Panc1 (cell line): ENCODE measurements around the gene MYO18A. TPM values are rescaled to one million over a fixed set of nuclear protein-coding genes. Genes with fewer than 3 reads are reported as not detected.

Experiments used
- ATAC-seq: fragments of 200-7000 bp; cut with Tn5 transposase; 2 replicates; pipeline ENCODE4 v1.9.1; 2020; ENCODE audit warnings: mild to moderate bottlenecking, moderate library complexity
- BruUV-seq: library from RNA; stranded (reverse); fragments of 400-500 nt; replicated peaks from 2 replicates; lab custom pipeline; 2021; lab: Mats Ljungman, UMichigan
- CTCF ChIA-PET: fragments of 300-600 bp; sonication (Branson Sonifier 250); formaldehyde crosslinking; loops from one replicate; lab custom pipeline; 2022; ENCODE audit warnings: antibody characterized with exemption; lab: Charles Lee
- POLR2A ChIA-PET: fragments of 300-600 bp; sonication (Branson Sonifier 250); formaldehyde crosslinking; loops from one replicate; lab custom pipeline; 2022; ENCODE audit warnings: antibody characterized with exemption; lab: Charles Lee
- DNase-seq: peaks from one replicate; pipeline ENCODE4 v3.0.0-alpha.2; 2010; ENCODE audit warnings: low read depth, low spot score
- H3K27ac ChIP-seq: 2 replicates; pipeline ENCODE4 v1.5.1; 2011; ENCODE audit warnings: mild to moderate bottlenecking, low read length, inconsistent platforms
- H3K27me3 ChIP-seq: fragments of 200-500 bp; sonication (Bioruptor generic); 2 replicates; pipeline ENCODE4 v1.6.0; 2014; ENCODE audit warnings: low read length, inconsistent platforms; ENCODE audit not compliant: control insufficient read depth, insufficient read depth
- H3K36me3 ChIP-seq: fragments of 200-500 bp; sonication (Bioruptor generic); 2 replicates; pipeline ENCODE4 v1.5.1; 2014; ENCODE audit warnings: inconsistent platforms, mild to moderate bottlenecking, low read length, moderate library complexity; ENCODE audit not compliant: control insufficient read depth, insufficient read depth
- H3K4me1 ChIP-seq: 2 replicates; pipeline ENCODE4 v1.5.1; 2011; ENCODE audit warnings: inconsistent platforms, mild to moderate bottlenecking, low read length, moderate library complexity; ENCODE audit not compliant: control insufficient read depth, insufficient read depth
- H3K4me3 ChIP-seq, 2 experiments: 2 replicates each; pipeline ENCODE4 v1.5.1; 2011 to 2012; ENCODE audit warnings: low read depth in 2 of 2, low read length in 2 of 2, mild to moderate bottlenecking in 2 of 2, inconsistent platforms in 1 of 2, moderate library complexity in 1 of 2
- H3K9me3 ChIP-seq: fragments of 200-500 bp; sonication (Bioruptor generic); 2 replicates; pipeline ENCODE4 v1.5.1; 2014; ENCODE audit warnings: low read depth, mild to moderate bottlenecking, inconsistent platforms, low read length, moderate library complexity; ENCODE audit not compliant: control insufficient read depth, insufficient read depth
- POLR2AphosphoS5 ChIP-seq: IDR thresholded peaks from 2 replicates; pipeline ENCODE4 v1.6.1; 2012; ENCODE audit warnings: mild to moderate bottlenecking, low read depth, low read length, moderate library complexity
- SIN3A ChIP-seq: IDR thresholded peaks from 2 replicates; pipeline ENCODE4 v1.6.1; 2012; ENCODE audit warnings: low read depth, mild to moderate bottlenecking, low read length, moderate library complexity, borderline replicate concordance; ENCODE audit not compliant: insufficient read depth
- TCF7L2 ChIP-seq: IDR thresholded peaks from 2 replicates; pipeline ENCODE4 v1.6.1; 2011; ENCODE audit warnings: mild to moderate bottlenecking, low read depth, low read length, inconsistent platforms
- in situ Hi-C: cut with HindIII; loops from 2 replicates; pipeline ENCODE4 v1.10.0; 2016; ENCODE audit warnings: low sequenced_read_pairs, low pct_unique_long_range_greater_than_20kb
- intact Hi-C: fragments of 100-400 bp; cut with micrococcal nuclease; formaldehyde crosslinking; loops from one replicate; pipeline ENCODE4 v1.10.0; 2022; ENCODE audit not compliant: unreplicated experiment
- total RNA-seq: library from RNA; stranded (reverse); gene quantifications from one replicate; pipeline ENCODE4 v1.2.1, GENCODE V29; 2021; ENCODE audit not compliant: unreplicated experiment
- TF ChIP-seq, protein P1 (sequence below), 2 experiments: IDR thresholded peaks; 2 replicates each; pipeline ENCODE4 v1.6.1; 2011 to 2012; ENCODE audit warnings: low read depth in 2 of 2, control low read depth in 1 of 2, low read length in 1 of 2, mild to moderate bottlenecking in 1 of 2, moderate library complexity in 1 of 2; ENCODE audit not compliant: insufficient read depth in 1 of 2
- TF ChIP-seq, protein P2 (sequence below): fragments of 450-650 bp; IDR thresholded peaks from 2 replicates; pipeline ENCODE4 v1.5.1; 2017; ENCODE audit warnings: mild to moderate bottlenecking

The MYO18A gene
- total RNA-seq, 1 experiment from 2014 or later: 108 TPM

DNA sequence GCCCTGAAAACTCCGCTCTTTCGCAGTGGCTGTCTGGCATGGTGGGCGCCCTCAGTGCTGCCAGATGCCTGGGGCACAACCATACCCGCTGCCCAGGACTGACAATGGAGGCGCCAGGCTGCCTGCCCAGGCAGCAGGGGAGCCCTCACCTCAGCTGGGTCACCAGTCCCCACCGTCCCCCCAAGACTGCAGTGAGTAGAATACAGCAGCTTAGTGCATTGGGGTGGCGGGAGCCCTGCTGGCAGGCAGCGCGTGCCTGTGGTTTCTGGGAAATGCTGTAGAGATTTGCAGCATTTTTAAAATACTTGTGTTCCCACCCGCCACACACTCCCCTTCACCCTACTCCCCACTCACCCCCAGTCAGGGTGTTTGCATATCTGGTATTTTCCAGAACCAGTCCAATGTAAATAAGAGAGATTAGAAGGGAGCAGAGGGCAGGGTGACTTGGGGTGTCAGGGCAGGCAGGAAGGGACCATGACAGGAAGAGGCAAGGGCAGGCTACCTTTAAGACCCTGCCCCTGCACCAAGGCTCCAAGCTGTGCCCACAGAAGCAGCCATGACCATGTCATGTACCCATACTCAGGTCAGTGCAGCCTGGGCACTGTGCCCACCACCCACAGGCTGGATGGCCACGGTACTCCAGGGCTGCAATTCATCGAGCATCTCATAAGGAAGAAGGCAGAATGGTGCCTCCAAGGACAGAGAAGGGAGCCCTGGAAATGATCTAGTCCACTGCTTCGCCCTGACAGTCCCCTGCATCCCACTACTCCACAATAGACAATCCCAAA lies 21.5 kb downstream of the MYO18A start:
- Histone ChIP-seq H3K4me1 (peaks cover 75% of the 10 kb centered on the region), H3K27ac (peak overlapping the region; percentile 97), H3K27me3 (no peaks in the 10 kb centered on the region), H3K4me3 (peak overlapping the region in 1 of 2 experiments; percentile 22; a peak in 1 of 4 replicates), H3K9me3 (no peaks in the 10 kb centered on the region), H3K36me3 (no peaks in the 10 kb centered on the region)
- TF ChIP-seq TCF7L2 (no peak), POLR2AphosphoS5 (0 out of 2 replicates have a peak, but pooled peaks have one; percentile 17)
- ATAC-seq (peak; percentile 7), DNase-seq (no peak)
- intact Hi-C loops (no loop called here), in situ Hi-C loops (no loop called here)
- POLR2A ChIA-PET: no interaction called here
- CTCF ChIA-PET: no interaction called here
- BruUV-seq: no TSS peak

DNA sequence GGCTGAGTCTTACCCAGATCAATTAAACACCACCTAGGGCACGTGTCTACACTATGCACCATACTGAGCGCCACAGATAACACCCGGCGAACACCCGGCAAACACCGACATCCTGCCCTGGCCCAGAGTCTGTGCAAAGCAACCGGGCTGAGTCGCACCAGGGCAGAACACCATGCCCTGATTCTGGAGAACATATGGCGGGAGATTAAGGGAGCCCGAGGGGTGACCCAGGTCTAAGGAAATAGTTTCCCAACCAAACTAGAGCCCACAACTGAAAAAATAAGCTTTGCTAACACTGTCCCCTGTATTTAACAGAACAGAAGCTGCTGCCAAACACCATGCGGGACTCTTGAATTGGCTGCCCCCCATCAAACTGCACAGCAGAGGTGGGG lies 22.1 kb downstream of the MYO18A start:
- Histone ChIP-seq H3K36me3 (no peaks in the 10 kb centered on the region), H3K9me3 (no peaks in the 10 kb centered on the region), H3K4me3 (0 out of 4 replicates have a peak overlapping the region, but pooled peaks of 1 of the 2 experiments have one; percentile 1), H3K27me3 (no peaks in the 10 kb centered on the region), H3K27ac (peak overlapping the region; percentile 97), H3K4me1 (peaks cover 79% of the 10 kb centered on the region)
- TF ChIP-seq POLR2AphosphoS5: no peak
- TF ChIP-seq, protein P1, sequence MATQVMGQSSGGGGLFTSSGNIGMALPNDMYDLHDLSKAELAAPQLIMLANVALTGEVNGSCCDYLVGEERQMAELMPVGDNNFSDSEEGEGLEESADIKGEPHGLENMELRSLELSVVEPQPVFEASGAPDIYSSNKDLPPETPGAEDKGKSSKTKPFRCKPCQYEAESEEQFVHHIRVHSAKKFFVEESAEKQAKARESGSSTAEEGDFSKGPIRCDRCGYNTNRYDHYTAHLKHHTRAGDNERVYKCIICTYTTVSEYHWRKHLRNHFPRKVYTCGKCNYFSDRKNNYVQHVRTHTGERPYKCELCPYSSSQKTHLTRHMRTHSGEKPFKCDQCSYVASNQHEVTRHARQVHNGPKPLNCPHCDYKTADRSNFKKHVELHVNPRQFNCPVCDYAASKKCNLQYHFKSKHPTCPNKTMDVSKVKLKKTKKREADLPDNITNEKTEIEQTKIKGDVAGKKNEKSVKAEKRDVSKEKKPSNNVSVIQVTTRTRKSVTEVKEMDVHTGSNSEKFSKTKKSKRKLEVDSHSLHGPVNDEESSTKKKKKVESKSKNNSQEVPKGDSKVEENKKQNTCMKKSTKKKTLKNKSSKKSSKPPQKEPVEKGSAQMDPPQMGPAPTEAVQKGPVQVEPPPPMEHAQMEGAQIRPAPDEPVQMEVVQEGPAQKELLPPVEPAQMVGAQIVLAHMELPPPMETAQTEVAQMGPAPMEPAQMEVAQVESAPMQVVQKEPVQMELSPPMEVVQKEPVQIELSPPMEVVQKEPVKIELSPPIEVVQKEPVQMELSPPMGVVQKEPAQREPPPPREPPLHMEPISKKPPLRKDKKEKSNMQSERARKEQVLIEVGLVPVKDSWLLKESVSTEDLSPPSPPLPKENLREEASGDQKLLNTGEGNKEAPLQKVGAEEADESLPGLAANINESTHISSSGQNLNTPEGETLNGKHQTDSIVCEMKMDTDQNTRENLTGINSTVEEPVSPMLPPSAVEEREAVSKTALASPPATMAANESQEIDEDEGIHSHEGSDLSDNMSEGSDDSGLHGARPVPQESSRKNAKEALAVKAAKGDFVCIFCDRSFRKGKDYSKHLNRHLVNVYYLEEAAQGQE (IDR thresholded peaks at IDR 0.05; ENCODE audit: insufficient read depth in 1 of 2, low read depth in 2 of 2, low read length in 1 of 2): no peak
- TF ChIP-seq, protein P2, sequence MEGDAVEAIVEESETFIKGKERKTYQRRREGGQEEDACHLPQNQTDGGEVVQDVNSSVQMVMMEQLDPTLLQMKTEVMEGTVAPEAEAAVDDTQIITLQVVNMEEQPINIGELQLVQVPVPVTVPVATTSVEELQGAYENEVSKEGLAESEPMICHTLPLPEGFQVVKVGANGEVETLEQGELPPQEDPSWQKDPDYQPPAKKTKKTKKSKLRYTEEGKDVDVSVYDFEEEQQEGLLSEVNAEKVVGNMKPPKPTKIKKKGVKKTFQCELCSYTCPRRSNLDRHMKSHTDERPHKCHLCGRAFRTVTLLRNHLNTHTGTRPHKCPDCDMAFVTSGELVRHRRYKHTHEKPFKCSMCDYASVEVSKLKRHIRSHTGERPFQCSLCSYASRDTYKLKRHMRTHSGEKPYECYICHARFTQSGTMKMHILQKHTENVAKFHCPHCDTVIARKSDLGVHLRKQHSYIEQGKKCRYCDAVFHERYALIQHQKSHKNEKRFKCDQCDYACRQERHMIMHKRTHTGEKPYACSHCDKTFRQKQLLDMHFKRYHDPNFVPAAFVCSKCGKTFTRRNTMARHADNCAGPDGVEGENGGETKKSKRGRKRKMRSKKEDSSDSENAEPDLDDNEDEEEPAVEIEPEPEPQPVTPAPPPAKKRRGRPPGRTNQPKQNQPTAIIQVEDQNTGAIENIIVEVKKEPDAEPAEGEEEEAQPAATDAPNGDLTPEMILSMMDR: no peak
- no peak for TF ChIP-seq SIN3A
- TF ChIP-seq TCF7L2: no peak
- intact Hi-C loops: no loop called here
- no peak for ATAC-seq
- ChIA-PET CTCF (no interaction called here), POLR2A (no interaction called here)
- no peak for DNase-seq
- in situ Hi-C loops: no loop called here
- no TSS peak for BruUV-seq

DNA sequence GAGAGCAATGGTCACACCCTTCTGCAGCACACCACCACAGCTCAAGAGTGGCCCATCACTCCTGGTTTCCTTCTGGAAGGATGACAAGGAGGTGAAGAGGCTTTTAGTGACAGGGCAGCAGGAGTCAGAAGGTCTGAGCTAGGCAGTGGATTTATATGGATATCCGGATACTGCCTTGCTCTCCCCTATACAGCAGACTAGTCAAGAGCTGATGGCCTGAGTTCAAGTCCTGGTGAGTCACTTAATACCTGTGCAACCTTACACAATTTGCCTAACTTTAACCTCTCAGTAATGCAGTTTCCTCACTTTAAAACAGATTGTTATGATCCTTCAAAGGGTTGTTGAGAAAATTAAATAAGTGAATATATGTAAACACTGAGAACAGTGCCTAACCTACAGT lies 22.9 kb downstream of the MYO18A start:
- H3K27me3 ChIP-seq: no peaks in the 10 kb centered on the region
- DNase-seq (no peak), ATAC-seq (no peak)
- no peak overlapping the region for H3K4me3 ChIP-seq
- H3K9me3 ChIP-seq: no peaks in the 10 kb centered on the region
- POLR2A ChIA-PET: interaction anchor here (0.7 kb wide), 1 partner anchor 23 kb away, joined by 8 read pairs; the partner anchor contains the start of gene MYO18A
- peak overlapping the region; percentile 97 for H3K27ac ChIP-seq
- CTCF ChIA-PET: interaction anchor here (0.6 kb wide), 1 partner anchor 86 kb away, joined by 4 read pairs; no protein-coding TSS in a partner anchor
- TF ChIP-seq, protein P1 (IDR thresholded peaks at IDR 0.05; ENCODE audit: insufficient read depth in 1 of 2, low read depth in 2 of 2, low read length in 1 of 2): no peak
- no peak for TF ChIP-seq TCF7L2
- in situ Hi-C loops (no loop called here), intact Hi-C loops (no loop called here)
- no peaks in the 10 kb centered on the region for H3K36me3 ChIP-seq
- BruUV-seq: no TSS peak
- peaks cover 86% of the 10 kb centered on the region for H3K4me1 ChIP-seq
